Measurements from ENCODE around the gene ZDHHC14.

DNA sequence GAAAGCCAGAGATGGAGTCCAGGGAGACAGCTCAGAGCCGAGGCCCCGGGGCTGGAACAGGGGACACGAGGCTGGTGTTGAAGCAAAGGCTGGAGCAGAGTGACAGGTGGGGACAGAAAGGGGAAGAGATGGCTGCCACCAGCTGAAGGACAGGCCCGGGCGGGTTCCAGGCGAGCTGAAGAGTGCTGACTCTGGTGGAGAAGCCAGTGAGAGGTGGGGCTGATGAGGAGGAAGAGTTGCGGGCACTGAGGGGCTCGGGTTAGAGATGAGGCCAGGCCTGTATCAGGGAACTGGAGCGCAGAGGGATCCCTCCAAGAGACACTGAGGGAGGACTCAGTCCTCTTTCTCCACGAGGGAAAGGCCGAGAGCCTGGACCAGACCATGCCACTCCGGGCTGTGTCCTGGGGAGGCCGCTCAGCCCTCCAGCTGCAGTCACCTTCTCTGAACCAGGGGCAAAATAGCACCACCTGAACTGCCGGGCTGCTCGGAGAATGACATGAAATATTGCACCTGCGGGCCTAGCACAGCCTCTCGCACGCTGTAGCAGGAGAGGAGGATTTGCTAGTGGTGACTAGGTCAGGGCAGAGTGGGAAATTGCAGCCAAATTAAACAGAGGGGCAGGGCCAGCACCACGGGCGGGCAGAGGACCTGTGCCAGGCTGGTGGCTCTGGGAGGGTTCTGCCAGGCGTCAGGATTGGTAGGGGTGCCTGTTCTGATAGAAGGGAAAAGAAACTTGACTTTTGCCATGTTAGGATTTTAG is 175.9 kb downstream of the ZDHHC14 start:
- TF ChIP-seq CTCF (IDR thresholded peaks at IDR 0.05) (no peak), POLR2A (IDR thresholded peaks at IDR 0.05) (no peak)

Data from Peyer's patch (tissue), 4 donors.